ENCODE results near the gene PROK1. TPM values are rescaled to one million over a fixed set of nuclear protein-coding genes. Genes with fewer than 3 reads are reported as not detected.

Gene PROK1
- total RNA-seq, 1 donor from 2014 or later: not detected

GRCh38 chr1:110493059-110493699 lies 42.2 kb downstream of the PROK1 start:
- Histone ChIP-seq H3K27me3 (ENCODE audit: control insufficient read depth, insufficient read depth, low read length) (no peaks in the 10 kb centered on the region), H3K36me3 (ENCODE audit: control insufficient read depth, insufficient read depth, low read length) (no peaks in the 10 kb centered on the region), H3K4me3 (ENCODE audit: low read depth, low read length) (no peak overlapping the region)
- TF ChIP-seq CTCF (IDR thresholded peaks at IDR 0.05; ENCODE audit: insufficient read depth, low read length, severe bottlenecking): no peak
- DNase-seq (ENCODE audit: low read depth) (no peak), FAIRE-seq (no peak)

- FAIRE-seq: no peak
- Histone ChIP-seq H3K27me3 (ENCODE audit: control insufficient read depth, insufficient read depth, low read length) (no peaks in the 10 kb centered on the region), H3K4me3 (ENCODE audit: low read depth, low read length) (no peak overlapping the region), H3K36me3 (ENCODE audit: control insufficient read depth, insufficient read depth, low read length) (no peaks in the 10 kb centered on the region)
- DNase-seq (ENCODE audit: low read depth): no peak
- no peak for TF ChIP-seq CTCF (IDR thresholded peaks at IDR 0.05; ENCODE audit: insufficient read depth, low read length, severe bottlenecking)
Measured at GRCh38 chr1:110494036-110494435, 43.1 kb downstream of the PROK1 start.

GRCh38 chr1:110494522-110495406 lies 43.8 kb downstream of the PROK1 start:
- Histone ChIP-seq H3K27me3 (ENCODE audit: control insufficient read depth, insufficient read depth, low read length) (no peaks in the 10 kb centered on the region), H3K4me3 (ENCODE audit: low read depth, low read length) (no peak overlapping the region), H3K36me3 (ENCODE audit: control insufficient read depth, insufficient read depth, low read length) (no peaks in the 10 kb centered on the region)
- peak; percentile 40 for FAIRE-seq
- no peak for TF ChIP-seq CTCF (IDR thresholded peaks at IDR 0.05; ENCODE audit: insufficient read depth, low read length, severe bottlenecking)
- DNase-seq (ENCODE audit: low read depth): peak; percentile 18

DNA sequence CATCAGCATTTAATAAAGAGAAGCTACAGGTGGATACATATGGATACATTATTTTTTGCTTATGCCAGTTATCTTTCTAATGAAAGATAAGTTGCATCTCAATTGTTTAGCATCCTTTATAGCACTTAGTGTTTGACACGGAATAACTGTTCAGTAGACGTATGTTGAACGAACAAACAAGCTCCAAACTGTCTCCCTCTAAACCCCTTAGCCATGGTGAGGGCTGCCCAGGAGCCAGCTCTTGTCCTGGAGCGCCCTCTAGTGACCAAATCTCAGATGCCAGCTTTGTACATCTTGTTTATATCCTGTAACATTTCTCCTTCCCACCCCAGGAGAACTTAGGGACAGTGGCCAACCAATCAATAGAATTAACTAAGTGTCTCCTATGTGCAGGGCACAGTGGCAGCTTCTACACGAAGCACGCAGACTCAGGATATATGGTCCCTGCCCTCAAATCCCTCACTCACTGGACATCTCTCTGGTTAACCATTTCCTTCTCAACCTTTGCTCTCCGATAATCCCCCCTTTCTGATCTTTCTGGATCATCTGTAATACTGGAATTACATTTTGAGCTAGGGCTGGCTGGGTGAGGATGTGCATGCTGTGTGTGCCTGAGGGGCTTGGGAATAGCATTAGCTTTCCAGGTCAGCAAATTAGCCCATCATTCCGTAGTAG lies 45.1 kb downstream of the PROK1 start:
- H3K27me3 ChIP-seq (ENCODE audit: control insufficient read depth, insufficient read depth, low read length): no peaks in the 10 kb centered on the region
- no peak overlapping the region for H3K4me3 ChIP-seq (ENCODE audit: low read depth, low read length)
- DNase-seq (ENCODE audit: low read depth) (peak; percentile 59), FAIRE-seq (peak; percentile 97)
- no peaks in the 10 kb centered on the region for H3K36me3 ChIP-seq (ENCODE audit: control insufficient read depth, insufficient read depth, low read length)
- peak; percentile 89 for TF ChIP-seq CTCF (IDR thresholded peaks at IDR 0.05; ENCODE audit: insufficient read depth, low read length, severe bottlenecking)

GRCh38 chr1:110498270-110498669 lies 47.3 kb downstream of the PROK1 start:
- Histone ChIP-seq H3K36me3 (ENCODE audit: control insufficient read depth, insufficient read depth, low read length) (no peaks in the 10 kb centered on the region), H3K27me3 (ENCODE audit: control insufficient read depth, insufficient read depth, low read length) (no peaks in the 10 kb centered on the region), H3K4me3 (ENCODE audit: low read depth, low read length) (no peak overlapping the region)
- FAIRE-seq: no peak
- TF ChIP-seq CTCF (IDR thresholded peaks at IDR 0.05; ENCODE audit: insufficient read depth, low read length, severe bottlenecking): no peak
- DNase-seq (ENCODE audit: low read depth): no peak

Measured in bronchial epithelial cell (primary cell).